IMR-90 (cell line): Measurements from ENCODE around the gene SAMD4B. TPM values are rescaled to one million over a fixed set of nuclear protein-coding genes. Genes with fewer than 3 reads are reported as not detected.

Source experiments
- ATAC-seq: fragments of 200-7000 bp; cut with Tn5 transposase; 2 replicates; pipeline ENCODE4 v1.9.1; 2020; ENCODE audit warnings: low read depth, mild to moderate bottlenecking, moderate library complexity
- BruUV-seq: library from RNA; stranded (reverse); fragments of 400-500 nt; replicated peaks from 2 replicates; lab custom pipeline; 2021; lab: Mats Ljungman, UMichigan
- CTCF ChIA-PET: fragments of 300-600 bp; formaldehyde crosslinking; extraction: SDS; loops from one replicate; lab custom pipeline; 2021; ENCODE audit warnings: antibody characterized with exemption; lab: Yijun Ruan, JAX
- POLR2A ChIA-PET: fragments of 300-600 bp; sonication (Branson Sonifier 250); formaldehyde crosslinking; loops from one replicate; lab custom pipeline; 2022; ENCODE audit warnings: antibody characterized with exemption; ENCODE audit not compliant: unreplicated experiment; lab: Charles Lee
- DNase-seq: peaks from one replicate; pipeline ENCODE4 v3.0.0; 2013
- H2AFZ ChIP-seq: replicated peaks from 2 replicates; pipeline ENCODE3; 2013; ENCODE audit warnings: low read length, mild to moderate bottlenecking; ENCODE audit not compliant: poor library complexity
- H2AK5ac ChIP-seq: 2 replicates; pipeline ENCODE4 v1.6.1; 2013; ENCODE audit warnings: low read depth, low read length, inconsistent platforms
- H2AK9ac ChIP-seq: replicated peaks from 2 replicates; pipeline ENCODE3; 2013; ENCODE audit warnings: mild to moderate bottlenecking, low read depth, low read length, moderate library complexity; ENCODE audit not compliant: poor library complexity
- H2BK120ac ChIP-seq: 2 replicates; pipeline ENCODE4 v1.6.1; 2013; ENCODE audit warnings: low read depth, low read length, inconsistent platforms
- H2BK15ac ChIP-seq: 3 replicates; pipeline ENCODE4 v1.6.1; 2013; ENCODE audit warnings: low read depth, low read length, inconsistent platforms
- H2BK20ac ChIP-seq: 2 replicates; pipeline ENCODE4 v1.6.1; 2013; ENCODE audit warnings: low read depth, mild to moderate bottlenecking, inconsistent platforms, low read length, moderate library complexity
- H2BK5ac ChIP-seq: 2 replicates; pipeline ENCODE4 v1.6.1; 2013; ENCODE audit warnings: mild to moderate bottlenecking, low read depth, low read length, inconsistent platforms; ENCODE audit not compliant: poor library complexity, severe bottlenecking
- H3K14ac ChIP-seq: replicated peaks from 2 replicates; pipeline ENCODE4 v1.6.1; 2013; ENCODE audit warnings: low read depth, low read length, inconsistent platforms
- H3K18ac ChIP-seq: 2 replicates; pipeline ENCODE4 v1.6.1; 2013; ENCODE audit warnings: low read depth, low read length, control low read depth
- H3K23ac ChIP-seq: 2 replicates; pipeline ENCODE4 v1.6.1; 2013; ENCODE audit warnings: low read depth, low read length, inconsistent platforms
- H3K27ac ChIP-seq: 2 replicates; pipeline ENCODE4 v1.5.1; 2013; ENCODE audit warnings: mild to moderate bottlenecking, control low read depth, low read length; ENCODE audit not compliant: insufficient read depth
- H3K27me3 ChIP-seq: 2 replicates; pipeline ENCODE4 v1.6.1; 2013; ENCODE audit warnings: low read length; ENCODE audit not compliant: control insufficient read depth, insufficient read depth
- H3K36me3 ChIP-seq: 2 replicates; pipeline ENCODE4 v1.6.1; 2013; ENCODE audit warnings: low read length, mixed read lengths; ENCODE audit not compliant: control insufficient read depth, insufficient read depth
- H3K4ac ChIP-seq: 2 replicates; pipeline ENCODE4 v1.6.1; 2013; ENCODE audit warnings: low read depth, low read length, inconsistent platforms
- H3K4me1 ChIP-seq: 2 replicates; pipeline ENCODE4 v1.6.1; 2013; ENCODE audit warnings: low read length, mixed read lengths; ENCODE audit not compliant: control insufficient read depth, insufficient read depth
- H3K4me2 ChIP-seq: 2 replicates; pipeline ENCODE4 v1.6.1; 2013; ENCODE audit warnings: low read depth, mild to moderate bottlenecking, control low read depth, low read length, moderate library complexity
- H3K4me3 ChIP-seq: 2 replicates; pipeline ENCODE4 v1.5.1; 2013; ENCODE audit warnings: low read depth, mild to moderate bottlenecking, control low read depth, low read length, moderate library complexity; ENCODE audit not compliant: insufficient read depth
- H3K56ac ChIP-seq: 2 replicates; pipeline ENCODE4 v1.6.1; 2013; ENCODE audit warnings: low read length, inconsistent platforms; ENCODE audit not compliant: insufficient read depth; ENCODE audit errors: extremely low read depth
- H3K79me1 ChIP-seq, 2 experiments: 2 replicates each; pipeline ENCODE4 v1.6.1; 2013; ENCODE audit warnings: low read length in 2 of 2, inconsistent platforms in 1 of 2, low read depth in 1 of 2
- H3K9ac ChIP-seq: 2 replicates; pipeline ENCODE4 v1.6.1; 2013; ENCODE audit warnings: low read depth, low read length, control low read depth
- H3K9me1 ChIP-seq: 2 replicates; pipeline ENCODE4 v1.6.1; 2013; ENCODE audit warnings: low read length, inconsistent platforms; ENCODE audit not compliant: insufficient read depth
- H3K9me3 ChIP-seq: 2 replicates; pipeline ENCODE4 v1.6.1; 2013; ENCODE audit warnings: low read length; ENCODE audit not compliant: control insufficient read depth, insufficient read depth
- H4K20me1 ChIP-seq: 2 replicates; pipeline ENCODE4 v1.6.1; 2013; ENCODE audit warnings: low read length, inconsistent platforms; ENCODE audit not compliant: insufficient read depth
- H4K5ac ChIP-seq: 2 replicates; pipeline ENCODE4 v1.6.1; 2013; ENCODE audit warnings: mild to moderate bottlenecking, low read depth, low read length, control low read depth
- H4K8ac ChIP-seq, 2 experiments: 2 replicates each; pipeline ENCODE4 v1.6.1; 2013; ENCODE audit warnings: low read depth in 2 of 2, low read length in 2 of 2, control low read depth in 1 of 2, inconsistent platforms in 1 of 2
- H4K91ac ChIP-seq: 2 replicates; pipeline ENCODE4 v1.6.1; 2013; ENCODE audit warnings: low read depth, low read length, inconsistent platforms; ENCODE audit not compliant: insufficient read depth
- CEBPB ChIP-seq: IDR thresholded peaks from 2 replicates; pipeline ENCODE4 v1.6.1; 2012; ENCODE audit warnings: low read depth, low read length, improper control_type of control experiment
- ELK1 ChIP-seq: fragments of 150-350 bp; IDR thresholded peaks from 2 replicates; pipeline ENCODE4 v1.6.1; 2016; ENCODE audit warnings: low read depth, mild to moderate bottlenecking, low read length, moderate library complexity, borderline replicate concordance
- FOS ChIP-seq: fragments of 150-350 bp; IDR thresholded peaks from 2 replicates; pipeline ENCODE4 v1.6.1; 2016; ENCODE audit warnings: low read depth, low read length
- MAFK ChIP-seq: IDR thresholded peaks from 2 replicates; pipeline ENCODE4 v1.6.1; 2012; ENCODE audit warnings: low read depth, low read length, improper control_type of control experiment
- MAZ ChIP-seq: IDR thresholded peaks from 2 replicates; pipeline ENCODE4 v1.6.1; 2012; ENCODE audit warnings: low read depth, mild to moderate bottlenecking, low read length, improper control_type of control experiment, moderate library complexity, borderline replicate concordance
- MXI1 ChIP-seq: IDR thresholded peaks from 2 replicates; pipeline ENCODE4 v1.6.1; 2012; ENCODE audit warnings: low read depth, mild to moderate bottlenecking, low read length, moderate library complexity, borderline replicate concordance
- NFE2L2 ChIP-seq: fragments of 150-350 bp; IDR thresholded peaks from 2 replicates; pipeline ENCODE4 v1.6.1; 2016; ENCODE audit warnings: low read depth, mild to moderate bottlenecking, low read length
- POLR2A ChIP-seq: IDR thresholded peaks from 2 replicates; pipeline ENCODE4 v1.6.1; 2012; ENCODE audit warnings: mild to moderate bottlenecking, low read depth, low read length
- RAD21 ChIP-seq: IDR thresholded peaks from 2 replicates; pipeline ENCODE4 v1.6.1; 2012; ENCODE audit warnings: low read length, improper control_type of control experiment
- RCOR1 ChIP-seq: IDR thresholded peaks from 2 replicates; pipeline ENCODE4 v1.6.1; 2012; ENCODE audit warnings: mild to moderate bottlenecking, low read length, improper control_type of control experiment; ENCODE audit not compliant: insufficient replicate concordance
- SMC3 ChIP-seq: fragments of 150-350 bp; IDR thresholded peaks from 2 replicates; pipeline ENCODE4 v1.6.1; 2016; ENCODE audit warnings: low read depth, mild to moderate bottlenecking, antibody characterized with exemption, low read length, moderate library complexity
- WGBS, 2 experiments: methylation state at CpG; one replicate each; pipeline versions ENCODE4 v1.1.5 to v1.1.7; 2013; ENCODE audit warnings: missing lambda C conversion rate in 2 of 2; ENCODE audit not compliant: insufficient read length in 1 of 2; ENCODE audit errors: extremely low coverage in 2 of 2; 5-methylcytosine and 5-hydroxymethylcytosine counted together
- dilution Hi-C: fragments of 300-500 bp; cut with HindIII; formaldehyde crosslinking; loops from one replicate; pipeline ENCODE4 v1.14.3; 2018; ENCODE audit warnings: low sequenced_read_pairs; ENCODE audit not compliant: unreplicated experiment
- in situ Hi-C: fragments of 300-500 bp; cut with MboI; formaldehyde crosslinking; loops from 3 replicates; pipeline ENCODE4 v1.14.3; 2019; ENCODE audit warnings: low sequenced_read_pairs, inconsistent platforms, mixed read lengths
- intact Hi-C: fragments of 100-400 bp; cut with micrococcal nuclease; formaldehyde crosslinking; loops from 2 replicates; pipeline ENCODE4 v1.10.0; 2022
- polyA plus RNA-seq, 3 experiments: library from polyadenylated mRNA; depleted of rRNA; stranded (reverse); fragments of >200 nt; gene quantifications; 2 replicates each; pipeline ENCODE4 v1.2.3, GENCODE V29; 2012; ENCODE audit warnings: low replicate concordance in 1 of 3
- total RNA-seq: library from RNA; depleted of rRNA; stranded (reverse); fragments of >200 nt; gene quantifications from 2 replicates; pipeline ENCODE4 v1.2.3, GENCODE V29; 2012
- TF ChIP-seq, protein P1 (sequence below): fragments of 150-350 bp; IDR thresholded peaks from 2 replicates; pipeline ENCODE4 v1.6.1; 2017; ENCODE audit warnings: mild to moderate bottlenecking, antibody characterized with exemption, low read length, low read depth
- TF ChIP-seq, protein P2 (sequence below): conservative IDR thresholded peaks from 2 replicates; pipeline ENCODE4 v1.5.1; 2012; ENCODE audit warnings: mild to moderate bottlenecking, low read depth, low read length, improper control_type of control experiment

SAMD4B gene
- total and polyA plus RNA-seq, 2 of the 4 experiments (the other 2 are of a cell fraction), result 18.3 to 97.2 TPM

DNA sequence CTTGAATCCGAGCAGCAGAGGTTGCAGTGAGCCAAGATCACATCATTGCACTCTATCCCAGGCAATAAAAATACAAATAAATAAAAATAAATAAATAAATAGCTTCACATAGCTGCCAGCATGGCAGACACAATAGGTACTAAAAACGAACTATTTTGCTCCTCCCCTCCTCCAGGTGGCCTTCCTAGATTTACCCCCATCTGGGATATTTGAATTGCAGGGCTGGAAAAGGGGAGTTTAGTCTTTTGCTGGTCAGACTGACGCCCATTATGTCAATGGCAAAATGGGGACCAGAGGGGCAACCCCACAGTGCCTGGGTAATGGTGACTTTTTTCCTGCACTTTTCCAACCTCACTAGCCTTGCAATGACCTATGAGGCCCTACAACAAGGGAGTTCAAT lies 5.7 kb upstream of the SAMD4B start:
- Histone ChIP-seq H2AK5ac (no peak overlapping the region), H4K8ac (no peak overlapping the region), H2BK5ac (no peak overlapping the region), H3K4me2 (no peak overlapping the region), H2BK15ac (no peak overlapping the region), H3K79me1 (peaks cover 4 to 12% of the 10 kb centered on the region in 2 experiments; a peak in 3 of 4 replicates), H3K4me3 (no peak overlapping the region), H3K4ac (no peak overlapping the region), H3K23ac (no peak overlapping the region), H3K56ac (no peak overlapping the region), H2AK9ac (no peak overlapping the region), H3K4me1 (peaks cover 4% of the 10 kb centered on the region; the same call in 1 of the 2 replicates), H3K14ac (no peak overlapping the region), H4K20me1 (peaks cover under 1% of the 10 kb centered on the region; the same call in 1 of the 2 replicates), H4K5ac (no peak overlapping the region), H3K27ac (no peak overlapping the region), H4K91ac (no peak overlapping the region), H2AFZ (no peak overlapping the region), H3K9ac (no peak overlapping the region), H3K36me3 (no peaks in the 10 kb centered on the region), H2BK120ac (no peak overlapping the region), H3K27me3 (no peaks in the 10 kb centered on the region), H3K9me1 (peaks cover 6% of the 10 kb centered on the region; the same call in 1 of the 2 replicates), H3K9me3 (no peaks in the 10 kb centered on the region), H2BK20ac (no peak overlapping the region), H3K18ac (no peak overlapping the region)
- TF ChIP-seq SMC3, result no peak
- TF ChIP-seq FOS, result no peak
- TF ChIP-seq, protein P1, sequence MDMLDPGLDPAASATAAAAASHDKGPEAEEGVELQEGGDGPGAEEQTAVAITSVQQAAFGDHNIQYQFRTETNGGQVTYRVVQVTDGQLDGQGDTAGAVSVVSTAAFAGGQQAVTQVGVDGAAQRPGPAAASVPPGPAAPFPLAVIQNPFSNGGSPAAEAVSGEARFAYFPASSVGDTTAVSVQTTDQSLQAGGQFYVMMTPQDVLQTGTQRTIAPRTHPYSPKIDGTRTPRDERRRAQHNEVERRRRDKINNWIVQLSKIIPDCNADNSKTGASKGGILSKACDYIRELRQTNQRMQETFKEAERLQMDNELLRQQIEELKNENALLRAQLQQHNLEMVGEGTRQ, result no peak
- TF ChIP-seq, protein P2, sequence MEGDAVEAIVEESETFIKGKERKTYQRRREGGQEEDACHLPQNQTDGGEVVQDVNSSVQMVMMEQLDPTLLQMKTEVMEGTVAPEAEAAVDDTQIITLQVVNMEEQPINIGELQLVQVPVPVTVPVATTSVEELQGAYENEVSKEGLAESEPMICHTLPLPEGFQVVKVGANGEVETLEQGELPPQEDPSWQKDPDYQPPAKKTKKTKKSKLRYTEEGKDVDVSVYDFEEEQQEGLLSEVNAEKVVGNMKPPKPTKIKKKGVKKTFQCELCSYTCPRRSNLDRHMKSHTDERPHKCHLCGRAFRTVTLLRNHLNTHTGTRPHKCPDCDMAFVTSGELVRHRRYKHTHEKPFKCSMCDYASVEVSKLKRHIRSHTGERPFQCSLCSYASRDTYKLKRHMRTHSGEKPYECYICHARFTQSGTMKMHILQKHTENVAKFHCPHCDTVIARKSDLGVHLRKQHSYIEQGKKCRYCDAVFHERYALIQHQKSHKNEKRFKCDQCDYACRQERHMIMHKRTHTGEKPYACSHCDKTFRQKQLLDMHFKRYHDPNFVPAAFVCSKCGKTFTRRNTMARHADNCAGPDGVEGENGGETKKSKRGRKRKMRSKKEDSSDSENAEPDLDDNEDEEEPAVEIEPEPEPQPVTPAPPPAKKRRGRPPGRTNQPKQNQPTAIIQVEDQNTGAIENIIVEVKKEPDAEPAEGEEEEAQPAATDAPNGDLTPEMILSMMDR, result no peak
- no peak for TF ChIP-seq CEBPB
- no peak for TF ChIP-seq ELK1
- TF ChIP-seq MXI1, result no peak
- no peak for TF ChIP-seq RAD21
- TF ChIP-seq MAZ, result no peak
- no peak for TF ChIP-seq NFE2L2
- TF ChIP-seq MAFK, result no peak
- no peak for TF ChIP-seq POLR2A
- no peak for TF ChIP-seq RCOR1
- ATAC-seq (no peak), DNase-seq (no peak)
- in situ Hi-C loops, result no loop called here
- ChIA-PET CTCF (no interaction called here), POLR2A (interaction anchor here (0.8 kb wide), 1 partner anchor 947 kb away, joined by 3 read pairs; no protein-coding TSS in a partner anchor)
- intact Hi-C loops, result no loop called here
- no TSS peak for BruUV-seq
- 80% methylated on average over 1 of the region's 3 CpGs; no CpG with 5 or more reads in 1 of the 2 experiments for WGBS, 2 experiments
- dilution Hi-C loops, result no loop called here
